Measurements from ENCODE around the gene ARFIP1. TPM values are rescaled to one million over a fixed set of nuclear protein-coding genes. Genes with fewer than 3 reads are reported as not detected.
"Not testable (repeated sequence)": the region's sequence is repeated elsewhere in the genome, so short reads cannot be mapped to it uniquely, and the experiment has no call there.

ARFIP1 gene, protein sequence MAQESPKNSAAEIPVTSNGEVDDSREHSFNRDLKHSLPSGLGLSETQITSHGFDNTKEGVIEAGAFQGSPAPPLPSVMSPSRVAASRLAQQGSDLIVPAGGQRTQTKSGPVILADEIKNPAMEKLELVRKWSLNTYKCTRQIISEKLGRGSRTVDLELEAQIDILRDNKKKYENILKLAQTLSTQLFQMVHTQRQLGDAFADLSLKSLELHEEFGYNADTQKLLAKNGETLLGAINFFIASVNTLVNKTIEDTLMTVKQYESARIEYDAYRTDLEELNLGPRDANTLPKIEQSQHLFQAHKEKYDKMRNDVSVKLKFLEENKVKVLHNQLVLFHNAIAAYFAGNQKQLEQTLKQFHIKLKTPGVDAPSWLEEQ
- total RNA-seq: 10 to 100 TPM; 13.8 to 18.8 TPM

GRCh38 chr4:152779513-152780266 is at the start of gene ARFIP1, which contains the start of gene TIGD4:
Gene ARFIP1, plus strand, starts transcription at chr4:152779954. Its CDS starts 49,680 bp downstream, at chr4:152829634.
Gene TIGD4, minus strand, starts transcription at chr4:152779730. Its CDS starts 8,726 bp downstream, at chr4:152771004.
- ATAC-seq (replicated peaks in 1 of 2) (peak; percentile 93 to 96), DNase-seq (peak; percentile 96 to 97)
- Mint-ChIP-seq H3K4me3 (peak within 1 kb of the TSS; percentile 92 to 96), H3K36me3 (ENCODE audit: insufficient read depth in 2 of 2) (peaks cover 0 to 5% of the 10 kb centered on the region in 2 donors), H3K4me1 (ENCODE audit: low read depth) (peaks cover 44% of the 10 kb centered on the region), H3K27me3 (ENCODE audit: low read depth) (peaks cover 14% of the 10 kb centered on the region), H3K27ac (peak within 1 kb of the TSS; percentile 96), H3K9me3 (no peaks in the 10 kb centered on the region)

- Mint-ChIP-seq H3K36me3 (ENCODE audit: insufficient read depth in 2 of 2) (no peaks in the 10 kb centered on the region), H3K9me3 (no peaks in the 10 kb centered on the region)
- no peak for ATAC-seq (replicated peaks in 1 of 2)
Measured at GRCh38 chr4:152731997-152732396, 47.8 kb upstream of the ARFIP1 start.

GRCh38 chr4:152734015-152734698 is 45.6 kb upstream of the ARFIP1 start:
- H3K9me3 Mint-ChIP-seq: no peaks in the 10 kb centered on the region
- ATAC-seq (replicated peaks in 1 of 2) (no peak), DNase-seq (no peak)
- H3K27ac Mint-ChIP-seq: no peak overlapping the region
- no peak overlapping the region for H3K4me3 Mint-ChIP-seq
- H3K36me3 Mint-ChIP-seq (ENCODE audit: insufficient read depth in 2 of 2): no peaks in the 10 kb centered on the region
- H3K27me3 Mint-ChIP-seq (ENCODE audit: low read depth): peaks cover 5% of the 10 kb centered on the region
- H3K4me1 Mint-ChIP-seq (ENCODE audit: low read depth): no peaks in the 10 kb centered on the region

More at GRCh38 chr4:152731997-152732396, 47.8 kb upstream of the ARFIP1 start:
- Mint-ChIP-seq H3K4me3 (no peak overlapping the region), H3K27ac (no peak overlapping the region), H3K27me3 (ENCODE audit: low read depth) (peaks cover 12% of the 10 kb centered on the region), H3K4me1 (ENCODE audit: low read depth) (no peaks in the 10 kb centered on the region)
- no peak for DNase-seq

DNA sequence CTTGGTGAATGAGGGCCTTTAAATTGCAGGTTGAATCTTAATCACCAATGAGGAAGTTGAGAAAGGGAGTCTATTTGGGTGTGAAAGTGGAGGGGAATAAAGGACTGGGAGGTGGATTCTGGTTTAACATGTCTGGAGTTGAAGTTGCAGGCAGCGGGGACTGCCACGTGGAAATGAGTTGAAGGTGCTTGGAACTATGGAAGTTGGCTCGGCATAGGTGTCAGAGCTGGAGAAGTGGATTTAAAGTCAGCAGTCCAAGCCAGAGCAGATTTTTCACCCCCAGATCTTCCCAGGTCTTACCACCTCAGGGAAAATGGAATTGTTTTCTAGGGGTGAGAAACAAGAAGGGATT is 45.1 kb upstream of the ARFIP1 start:
- Mint-ChIP-seq H3K4me3 (no peak overlapping the region), H3K36me3 (ENCODE audit: insufficient read depth in 2 of 2) (no peaks in the 10 kb centered on the region), H3K27me3 (ENCODE audit: low read depth) (peaks cover 5% of the 10 kb centered on the region), H3K4me1 (ENCODE audit: low read depth) (no peaks in the 10 kb centered on the region), H3K9me3 (no peaks in the 10 kb centered on the region), H3K27ac (no peak overlapping the region)
- ATAC-seq (replicated peaks in 1 of 2) (no peak), DNase-seq (no peak)

- ATAC-seq (replicated peaks in 1 of 2) (no peak), DNase-seq (no peak)
- H3K27me3 Mint-ChIP-seq (ENCODE audit: low read depth): peaks cover 5% of the 10 kb centered on the region
- H3K9me3 Mint-ChIP-seq: no peaks in the 10 kb centered on the region
- no peaks in the 10 kb centered on the region for H3K4me1 Mint-ChIP-seq (ENCODE audit: low read depth)
- peak overlapping the region; percentile 3 for H3K27ac Mint-ChIP-seq
- H3K36me3 Mint-ChIP-seq (ENCODE audit: insufficient read depth in 2 of 2): no peaks in the 10 kb centered on the region
- H3K4me3 Mint-ChIP-seq: no peak overlapping the region
Measured at GRCh38 chr4:152735396-152735859, 44.3 kb upstream of the ARFIP1 start.

DNA sequence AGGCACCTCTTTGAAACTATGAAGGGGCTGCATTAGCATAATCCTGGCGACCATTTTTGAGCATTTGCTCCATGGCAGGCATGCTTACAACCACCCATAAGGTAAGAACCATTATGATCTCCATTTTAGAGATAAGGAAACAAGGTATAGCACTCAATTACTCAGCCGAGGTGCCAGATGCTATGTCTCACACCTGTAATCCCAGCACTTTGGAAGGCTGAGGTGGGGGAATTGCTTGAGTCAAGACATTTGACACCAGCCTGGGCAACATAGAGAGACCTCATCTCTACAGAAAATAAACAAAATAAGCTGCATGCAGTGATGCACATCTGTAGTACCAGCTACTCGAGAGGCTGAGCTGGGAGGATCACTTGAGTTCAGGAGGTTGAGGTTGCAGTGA is 43.8 kb upstream of the ARFIP1 start:
- no peaks in the 10 kb centered on the region for H3K9me3 Mint-ChIP-seq
- no peak overlapping the region for H3K27ac Mint-ChIP-seq
- no peak for DNase-seq
- no peak for ATAC-seq (replicated peaks in 1 of 2)
- peaks cover 5% of the 10 kb centered on the region for H3K27me3 Mint-ChIP-seq (ENCODE audit: low read depth)
- no peaks in the 10 kb centered on the region for H3K36me3 Mint-ChIP-seq (ENCODE audit: insufficient read depth in 2 of 2)
- H3K4me1 Mint-ChIP-seq (ENCODE audit: low read depth): no peaks in the 10 kb centered on the region
- H3K4me3 Mint-ChIP-seq: no peak overlapping the region

DNA sequence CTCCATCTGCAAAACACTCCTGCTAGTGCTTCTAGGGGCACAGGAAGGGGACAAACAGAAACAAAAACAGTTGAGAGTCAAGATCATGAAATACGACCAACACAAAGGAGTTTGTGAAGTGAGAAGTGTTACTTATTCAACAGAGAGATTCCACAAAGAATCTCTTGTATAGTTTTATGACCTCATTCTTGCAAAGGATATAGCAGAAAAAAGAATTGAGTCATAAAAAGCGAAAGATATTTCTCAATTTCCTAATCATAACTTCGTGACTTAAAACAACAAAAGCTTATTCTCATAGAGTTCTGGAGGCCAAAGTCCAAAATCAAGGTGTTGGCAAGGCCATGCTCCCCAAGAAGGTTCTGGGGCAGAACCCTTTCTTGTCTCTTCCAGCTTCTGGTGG is 40.9 kb upstream of the ARFIP1 start:
- Mint-ChIP-seq H3K27ac (no peak overlapping the region), H3K9me3 (no peaks in the 10 kb centered on the region), H3K36me3 (ENCODE audit: insufficient read depth in 2 of 2) (no peaks in the 10 kb centered on the region), H3K4me3 (no peak overlapping the region), H3K4me1 (ENCODE audit: low read depth) (no peaks in the 10 kb centered on the region), H3K27me3 (ENCODE audit: low read depth) (peaks cover 5% of the 10 kb centered on the region)
- DNase-seq (no peak), ATAC-seq (replicated peaks in 1 of 2) (no peak)

- H3K4me3 Mint-ChIP-seq: no peak overlapping the region
- no peaks in the 10 kb centered on the region for H3K4me1 Mint-ChIP-seq (ENCODE audit: low read depth)
- H3K27me3 Mint-ChIP-seq (ENCODE audit: low read depth): no peaks in the 10 kb centered on the region
- no peaks in the 10 kb centered on the region for H3K36me3 Mint-ChIP-seq (ENCODE audit: insufficient read depth in 2 of 2)
- no peak for ATAC-seq (replicated peaks in 1 of 2)
- H3K9me3 Mint-ChIP-seq: peaks cover 0 to 1% of the 10 kb centered on the region in 2 donors
- H3K27ac Mint-ChIP-seq: no peak overlapping the region
- DNase-seq: no peak
Measured at GRCh38 chr4:152747444-152747843, 32.3 kb upstream of the ARFIP1 start.

DNA sequence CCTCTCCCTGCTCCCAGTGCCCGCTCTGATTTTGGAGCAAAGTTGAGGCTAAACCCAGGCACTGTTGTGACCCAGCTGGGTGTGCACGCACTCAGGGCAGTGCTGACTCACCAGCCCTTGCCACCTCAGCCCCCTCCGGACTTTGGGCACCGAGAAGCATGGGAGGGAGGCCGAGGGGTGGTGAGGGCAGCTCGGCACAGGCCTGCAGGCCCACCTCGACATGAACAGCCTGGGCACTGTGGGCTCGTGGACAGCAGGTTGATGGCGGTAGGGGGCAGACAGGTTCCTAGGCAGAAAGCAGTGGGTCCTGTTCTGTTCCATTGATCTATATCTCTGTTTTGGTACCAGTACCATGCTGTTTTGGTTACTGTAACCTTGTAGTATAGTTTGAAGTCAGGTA is 31.1 kb upstream of the ARFIP1 start:
- peaks cover 0 to 1% of the 10 kb centered on the region in 2 donors for H3K9me3 Mint-ChIP-seq
- H3K4me1 Mint-ChIP-seq (ENCODE audit: low read depth): no peaks in the 10 kb centered on the region
- DNase-seq: no peak

GRCh38 chr4:152763796-152764195 is 16.0 kb upstream of the ARFIP1 start:
- ATAC-seq (replicated peaks in 1 of 2) (no peak), DNase-seq (no peak)
- Mint-ChIP-seq H3K36me3 (ENCODE audit: insufficient read depth in 2 of 2) (no peaks in the 10 kb centered on the region), H3K27me3 (ENCODE audit: low read depth) (peaks cover 6% of the 10 kb centered on the region), H3K4me3 (no peak overlapping the region), H3K9me3 (no peaks in the 10 kb centered on the region), H3K4me1 (ENCODE audit: low read depth) (no peaks in the 10 kb centered on the region), H3K27ac (no peak overlapping the region)

More for the DNA sequence above, 31.1 kb upstream of the ARFIP1 start:
- Mint-ChIP-seq H3K4me3 (no peak overlapping the region), H3K27me3 (ENCODE audit: low read depth) (no peaks in the 10 kb centered on the region), H3K36me3 (ENCODE audit: insufficient read depth in 2 of 2) (no peaks in the 10 kb centered on the region), H3K27ac (no peak overlapping the region)
- ATAC-seq (replicated peaks in 1 of 2): no peak

DNA sequence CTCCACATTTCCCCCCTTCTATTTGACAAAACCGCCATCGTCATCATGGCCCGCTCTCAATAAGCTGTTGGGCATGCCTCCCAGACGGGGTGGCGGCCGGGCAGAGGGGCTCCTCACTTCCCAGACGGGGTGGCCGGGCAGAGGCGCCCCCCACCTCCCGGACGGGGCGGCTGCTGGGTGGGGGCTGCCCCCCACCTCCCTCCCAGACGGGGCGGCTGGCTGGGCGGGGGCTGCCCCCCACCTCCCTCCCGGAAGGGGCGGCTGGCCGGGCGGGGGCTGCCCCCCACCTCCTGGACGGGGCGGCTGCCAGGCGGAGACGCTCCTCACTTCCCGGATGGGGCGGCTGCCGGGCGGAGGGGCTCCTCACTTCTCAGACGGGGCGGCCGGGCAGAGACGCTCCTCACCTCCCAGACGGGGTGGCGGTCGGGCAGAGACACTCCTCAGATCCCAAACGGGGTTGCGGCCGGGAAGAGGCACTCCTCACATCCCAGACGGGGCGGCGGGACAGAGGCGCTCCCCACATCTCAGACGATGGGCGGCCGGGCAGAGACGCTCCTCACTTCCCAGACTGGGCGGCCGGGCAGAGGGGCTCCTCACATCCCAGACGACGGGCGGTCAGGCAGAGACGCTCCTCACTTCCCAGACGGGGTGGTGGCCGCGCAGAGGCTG is 14.6 kb upstream of the ARFIP1 start:
- H3K27me3 Mint-ChIP-seq (ENCODE audit: low read depth); H3K4me3 Mint-ChIP-seq; H3K9me3 Mint-ChIP-seq; H3K4me1 Mint-ChIP-seq (ENCODE audit: low read depth); DNase-seq; H3K27ac Mint-ChIP-seq; H3K36me3 Mint-ChIP-seq (ENCODE audit: insufficient read depth in 2 of 2); ATAC-seq (replicated peaks in 1 of 2): not testable (repeated sequence)

- no peak for DNase-seq
- no peaks in the 10 kb centered on the region for H3K36me3 Mint-ChIP-seq (ENCODE audit: insufficient read depth in 2 of 2)
- H3K4me1 Mint-ChIP-seq (ENCODE audit: low read depth): no peaks in the 10 kb centered on the region
- no peak overlapping the region for H3K4me3 Mint-ChIP-seq
- H3K9me3 Mint-ChIP-seq: no peaks in the 10 kb centered on the region
- ATAC-seq (replicated peaks in 1 of 2): peak; percentile 51 to 61
- H3K27ac Mint-ChIP-seq: no peak overlapping the region
- H3K27me3 Mint-ChIP-seq (ENCODE audit: low read depth): peaks cover under 1% of the 10 kb centered on the region
Measured at GRCh38 chr4:152771741-152772533, 7.8 kb upstream of the ARFIP1 start.

Data from activated T-cell treated with anti-CD3 and anti-CD28 coated beads, Interleukin-2, amount 50 U/mL, for 72 hours (primary cell).